Peyer's patch (tissue), 4 donors: ENCODE measurements around the gene VMP1.

Source experiments
- CTCF ChIP-seq, 6 experiments: fragments of 450-650 bp in 4 of 6; fragments of 200-600 bp in 2 of 6; sonication (generic) in 1 of 6; IDR thresholded peaks; one replicate each; pipeline ENCODE4 v1.5.1; 2017 to 2019; ENCODE audit warnings: antibody characterized with exemption in 6 of 6, mild to moderate bottlenecking in 3 of 6, moderate library complexity in 1 of 6
- POLR2A ChIP-seq, 2 donors: fragments of 450-650 bp; IDR thresholded peaks; one replicate each; pipeline ENCODE4 v1.5.1; 2017; ENCODE audit warnings: antibody characterized with exemption in 2 of 2, mild to moderate bottlenecking in 2 of 2, moderate library complexity in 2 of 2

DNA sequence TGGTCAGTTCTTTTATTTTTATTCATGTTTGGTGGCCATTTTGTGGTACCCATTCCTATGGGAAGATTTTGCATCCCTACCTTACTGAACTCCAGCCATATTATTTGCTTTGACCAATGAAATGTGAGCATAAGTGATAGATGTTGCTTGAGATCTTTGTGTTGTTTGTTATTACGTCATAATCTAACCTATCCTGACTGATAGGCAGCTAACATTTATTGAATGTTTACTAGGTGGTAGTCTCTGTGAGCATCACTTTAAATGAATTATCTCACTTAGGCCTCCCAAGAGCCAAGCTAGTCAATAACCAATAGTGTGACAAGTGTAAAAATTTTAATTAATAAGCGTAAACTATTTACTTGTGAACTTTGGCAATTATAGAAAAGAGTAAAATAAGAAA is 37.6 kb downstream of the VMP1 start:
- TF ChIP-seq CTCF (IDR thresholded peaks at IDR 0.05) (no peak), POLR2A (IDR thresholded peaks at IDR 0.05) (no peak)
